Left colon (tissue), 2 donors: ENCODE measurements around the gene GNAO1. TPM values are rescaled to one million over a fixed set of nuclear protein-coding genes. Genes with fewer than 3 reads are reported as not detected.

Experiments
- ATAC-seq: fragments of 200-7000 bp; cut with Tn5 transposase; one replicate; pipeline ENCODE4 v1.9.1; 2020; ENCODE audit warnings: mild to moderate bottlenecking, moderate library complexity
- DNase-seq, 2 donors: peaks; one replicate each; pipeline ENCODE4 v3.0.0-alpha.2; 2020
- intact Hi-C, 2 donors: fragments of 100-400 bp; cut with DNase I in 1 of 2; cut with micrococcal nuclease in 1 of 2; formaldehyde crosslinking; loops; one replicate each; pipeline versions ENCODE4 v1.11.2 to v1.14.0; 2022; cut with DNase I, micrococcal nuclease
- total RNA-seq, 2 donors: library from RNA; stranded (reverse); fragmentation: NEBNext Ultra II Directional; extraction: Animal tissue kit (Norgen Biotek cat#: 25700); gene quantifications; one replicate each; pipeline ENCODE4 v1.2.1, GENCODE V29; 2021
- donor health status: DM: no; HTN: no; CAD: no.
- donor health status: DM: yes; HTN: yes; CAD: no.

The GNAO1 gene
- total RNA-seq, 2 donors from 2014 or later = 3.6 to 14.1 TPM

- ATAC-seq (no peak), DNase-seq (no peak)
- intact Hi-C loops = no loop called here
Measured at GRCh38 chr16:56275801-56276200, 84.5 kb downstream of the GNAO1 start.

- DNase-seq = no peak
- ATAC-seq = no peak
- intact Hi-C loops = no loop called here
Measured at GRCh38 chr16:56277075-56277474, 85.8 kb downstream of the GNAO1 start.

GRCh38 chr16:56278196-56278855 lies 87.0 kb downstream of the GNAO1 start:
- intact Hi-C loops = no loop called here
- no peak for DNase-seq
- no peak for ATAC-seq

GRCh38 chr16:56279132-56279531 lies 87.8 kb downstream of the GNAO1 start:
- intact Hi-C loops = no loop called here

GRCh38 chr16:56279914-56280313 lies 88.6 kb downstream of the GNAO1 start:
- ATAC-seq = no peak
- no peak for DNase-seq
- intact Hi-C loops = no loop called here

More at GRCh38 chr16:56279132-56279531, 87.8 kb downstream of the GNAO1 start:
- no peak for ATAC-seq
- DNase-seq = no peak

- DNase-seq = no peak
- intact Hi-C loops = no loop called here
- ATAC-seq = no peak
Measured at GRCh38 chr16:56281249-56281805, 90.0 kb downstream of the GNAO1 start.

GRCh38 chr16:56282451-56282850 lies 91.2 kb downstream of the GNAO1 start:
- ATAC-seq (no peak), DNase-seq (no peak)
- intact Hi-C loops = no loop called here

- DNase-seq (no peak), ATAC-seq (no peak)
- intact Hi-C loops = no loop called here
Measured at GRCh38 chr16:56284521-56284920, 93.2 kb downstream of the GNAO1 start.

- ATAC-seq = no peak
- no peak for DNase-seq
- intact Hi-C loops = no loop called here
Measured at GRCh38 chr16:56286809-56287208, 95.5 kb downstream of the GNAO1 start.

- ATAC-seq (no peak), DNase-seq (no peak)
- intact Hi-C loops = no loop called here
Measured at GRCh38 chr16:56288019-56288418, 96.7 kb downstream of the GNAO1 start.

GRCh38 chr16:56289416-56289815 lies 98.1 kb downstream of the GNAO1 start:
- DNase-seq (no peak), ATAC-seq (no peak)
- intact Hi-C loops = no loop called here

- DNase-seq (no peak), ATAC-seq (no peak)
- intact Hi-C loops = no loop called here
Measured at GRCh38 chr16:56289862-56290261, 98.6 kb downstream of the GNAO1 start.

- intact Hi-C loops = no loop called here
- no peak for DNase-seq
- ATAC-seq = no peak
Measured at GRCh38 chr16:56294014-56294413, 102.7 kb downstream of the GNAO1 start.

- intact Hi-C loops = no loop called here
- no peak for ATAC-seq
- no peak for DNase-seq
Measured at GRCh38 chr16:56294579-56294978, 103.3 kb downstream of the GNAO1 start.

GRCh38 chr16:56295059-56295665 lies 103.9 kb downstream of the GNAO1 start:
- DNase-seq (no peak), ATAC-seq (no peak)
- intact Hi-C loops = no loop called here

GRCh38 chr16:56295739-56296527 lies 104.6 kb downstream of the GNAO1 start:
- DNase-seq = no peak
- ATAC-seq = no peak
- intact Hi-C loops = no loop called here

- no peak for ATAC-seq
- DNase-seq = no peak
- intact Hi-C loops = no loop called here
Measured at GRCh38 chr16:56297684-56298083, 106.4 kb downstream of the GNAO1 start.

GRCh38 chr16:56298116-56298515 lies 106.8 kb downstream of the GNAO1 start:
- ATAC-seq = no peak
- no peak for DNase-seq
- intact Hi-C loops = no loop called here

- DNase-seq (peak in 1 of 2 donors; percentile 15), ATAC-seq (peak; percentile 37)
- intact Hi-C loops = no loop called here
Measured at GRCh38 chr16:56298948-56299596, 107.8 kb downstream of the GNAO1 start.
